ENCODE results near the gene ZFAND4. TPM values are rescaled to one million over a fixed set of nuclear protein-coding genes. Genes with fewer than 3 reads are reported as not detected.

Gene ZFAND4
- total and polyA plus RNA-seq, 3 donors from 2014 or later = 99.5 to 197 (median 186) TPM

- intact Hi-C loops (cut with DNase I; ENCODE audit: low total_unique reads) = no loop called here
- H3K4me3 ChIP-seq = no peak overlapping the region
Observed at GRCh38 chr10:45585131-45585530, 87.4 kb downstream of the ZFAND4 start.

GRCh38 chr10:45582386-45582781 is 90.2 kb downstream of the ZFAND4 start:
- 72 to 89% methylated on average over 1 of the region's 1 CpG for WGBS, 2 donors
- H3K27ac ChIP-seq = no peak overlapping the region
- peaks cover 12% of the 10 kb centered on the region for H3K4me1 ChIP-seq
- DNase-seq = no peak
- intact Hi-C loops (cut with DNase I; ENCODE audit: low total_unique reads) = no loop called here
- TF ChIP-seq CTCF (IDR thresholded peaks at IDR 0.05) = no peak
- TF ChIP-seq POLR2A (IDR thresholded peaks at IDR 0.05) = no peak
- no peaks in the 10 kb centered on the region for H3K36me3 ChIP-seq (ENCODE audit: low read depth, missing control alignments)
- no peaks in the 10 kb centered on the region for H3K27me3 ChIP-seq
- H3K4me3 ChIP-seq = no peak overlapping the region
- no peaks in the 10 kb centered on the region for H3K9me3 ChIP-seq

More at GRCh38 chr10:45585131-45585530, 87.4 kb downstream of the ZFAND4 start:
- no peak for DNase-seq
- Histone ChIP-seq H3K27ac (no peak overlapping the region), H3K27me3 (no peaks in the 10 kb centered on the region), H3K9me3 (no peaks in the 10 kb centered on the region), H3K36me3 (ENCODE audit: low read depth, missing control alignments) (no peaks in the 10 kb centered on the region), H3K4me1 (peaks cover 12% of the 10 kb centered on the region)
- WGBS, 2 donors = 70 to 77% methylated on average over 2 of the region's 2 CpGs
- no peak for TF ChIP-seq CTCF (IDR thresholded peaks at IDR 0.05)

GRCh38 chr10:45581582-45582385 is 90.8 kb downstream of the ZFAND4 start:
- Histone ChIP-seq H3K4me3 (no peak overlapping the region), H3K27ac (no peak overlapping the region), H3K4me1 (peaks cover 12% of the 10 kb centered on the region), H3K36me3 (ENCODE audit: low read depth, missing control alignments) (no peaks in the 10 kb centered on the region), H3K27me3 (no peaks in the 10 kb centered on the region), H3K9me3 (no peaks in the 10 kb centered on the region)
- 77 to 79% methylated on average over 3 of the region's 3 CpGs for WGBS, 2 donors
- DNase-seq = no peak
- intact Hi-C loops (cut with DNase I; ENCODE audit: low total_unique reads) = no loop called here
- TF ChIP-seq POLR2A (IDR thresholded peaks at IDR 0.05) (no peak), CTCF (IDR thresholded peaks at IDR 0.05) (no peak)

- Histone ChIP-seq H3K27me3 (no peaks in the 10 kb centered on the region), H3K27ac (no peak overlapping the region), H3K4me1 (peaks cover 12% of the 10 kb centered on the region), H3K4me3 (no peak overlapping the region), H3K36me3 (ENCODE audit: low read depth, missing control alignments) (no peaks in the 10 kb centered on the region), H3K9me3 (no peaks in the 10 kb centered on the region)
- TF ChIP-seq POLR2A (IDR thresholded peaks at IDR 0.05) (no peak), CTCF (IDR thresholded peaks at IDR 0.05) (no peak)
- no peak for DNase-seq
- intact Hi-C loops (cut with DNase I; ENCODE audit: low total_unique reads) = no loop called here
Observed at GRCh38 chr10:45581216-45581549, 91.4 kb downstream of the ZFAND4 start.

Data from testis (tissue), 3 donors.